Activated CD4-positive, alpha-beta T cell treated with anti-CD3 and anti-CD28 coated beads, Interleukin-2, amount 50 U/mL, for 4 hours (primary cell): ENCODE data around the gene SNAPC2.
"Not testable (repeated sequence)": the region's sequence is repeated elsewhere in the genome, so short reads cannot be mapped to it uniquely, and the experiment has no call there.

Experiments used
- DNase-seq, 2 experiments: peaks; one replicate each; pipeline ENCODE4 v3.0.0-alpha.2; 2020

Gene SNAPC2

GRCh38 chr19:7888826-7889217 is 31.3 kb upstream of the SNAPC2 start:
- no peak for DNase-seq

GRCh38 chr19:7893362-7894101 is 26.6 kb upstream of the SNAPC2 start:
- DNase-seq = not testable (repeated sequence)

GRCh38 chr19:7894612-7895309 is 25.4 kb upstream of the SNAPC2 start:
- DNase-seq = no peak

- DNase-seq = no peak
Observed at GRCh38 chr19:7895565-7895964, 24.6 kb upstream of the SNAPC2 start.

- DNase-seq = no peak
Observed at GRCh38 chr19:7897292-7897691, 22.8 kb upstream of the SNAPC2 start.

- DNase-seq = no peak
Observed at GRCh38 chr19:7898967-7899366, 21.2 kb upstream of the SNAPC2 start.

GRCh38 chr19:7899751-7900378 is 20.3 kb upstream of the SNAPC2 start:
- no peak for DNase-seq

GRCh38 chr19:7900401-7900870 is 19.7 kb upstream of the SNAPC2 start:
- DNase-seq = no peak

GRCh38 chr19:7900931-7901330 is 19.2 kb upstream of the SNAPC2 start:
- no peak for DNase-seq

GRCh38 chr19:7901337-7901736 is 18.8 kb upstream of the SNAPC2 start:
- DNase-seq = no peak

- no peak for DNase-seq
Observed at GRCh38 chr19:7902796-7903243, 17.3 kb upstream of the SNAPC2 start.

- peak; percentile 100 for DNase-seq
Observed at GRCh38 chr19:7903244-7904073, 16.7 kb upstream of the SNAPC2 start, which contains the start of gene MAP2K7. TSS of gene MAP2K7 (plus strand) at chr19:7903877. CDS start at chr19:7903945, 68 bp downstream.

GRCh38 chr19:7904074-7905020 is 15.8 kb upstream of the SNAPC2 start:
- peak in 1 of 2 experiments; percentile 45 for DNase-seq

GRCh38 chr19:7905268-7905667 is 14.9 kb upstream of the SNAPC2 start:
- DNase-seq = no peak

- no peak for DNase-seq
Observed at GRCh38 chr19:7905859-7906258, 14.3 kb upstream of the SNAPC2 start.

GRCh38 chr19:7907122-7907521 is 13.0 kb upstream of the SNAPC2 start:
- no peak for DNase-seq

GRCh38 chr19:7907544-7907943 is 12.6 kb upstream of the SNAPC2 start:
- no peak for DNase-seq

- DNase-seq = no peak
Observed at GRCh38 chr19:7908078-7908699, 11.9 kb upstream of the SNAPC2 start.

GRCh38 chr19:7908742-7909461 is 11.2 kb upstream of the SNAPC2 start:
- no peak for DNase-seq

- no peak for DNase-seq
Observed at GRCh38 chr19:7909471-7910067, 10.6 kb upstream of the SNAPC2 start.
